ENCODE data around the gene FANCE. TPM values are rescaled to one million over a fixed set of nuclear protein-coding genes. Genes with fewer than 3 reads are reported as not detected.

FANCE gene
- total and polyA plus RNA-seq, 9 of the 15 experiments (the other 6 are each of a cell fraction or from before 2014, with no cell fraction given): 5.7 to 30.2 (median 17.0) TPM

GRCh38 chr6:35487658-35488516 lies 35.7 kb downstream of the FANCE start (continued):
- TF ChIP-seq REST (IDR thresholded peaks at IDR 0.05; ENCODE audit: borderline replicate concordance) (no peak), REST (CRISPR knock-in tag; IDR thresholded peaks at IDR 0.05; ENCODE audit: low read depth) (no peak), RFX7 (CRISPR knock-in tag; IDR thresholded peaks at IDR 0.05) (no peak), TRIM24 (IDR thresholded peaks at IDR 0.05) (peak in 1 of 2 experiments; percentile 7; a peak in 1 of 4 replicates), BRF1 (IDR thresholded peaks at IDR 0.05; ENCODE audit: borderline replicate concordance, extremely low read depth, insufficient read length) (no peak), TCF7L2 (IDR thresholded peaks at IDR 0.05; ENCODE audit: low read depth, low read length) (no peak), PKNOX1 (IDR thresholded peaks at IDR 0.05) (0 out of 2 replicates have a peak, but pooled peaks have one; percentile 6), E4F1 (CRISPR knock-in tag; IDR thresholded peaks at IDR 0.05; ENCODE audit: borderline replicate concordance) (no peak), SMARCB1 (IDR thresholded peaks at IDR 0.05; ENCODE audit: insufficient read length, low read depth) (no peak), ZBTB11 (CRISPR knock-in tag; IDR thresholded peaks at IDR 0.05) (no peak)
